ENCODE data around the gene LUZP2. TPM values are rescaled to one million over a fixed set of nuclear protein-coding genes. Genes with fewer than 3 reads are reported as not detected.

Gene LUZP2
- total and polyA plus RNA-seq, 9 of the 15 experiments (the other 6 are each of a cell fraction or from before 2014, with no cell fraction given) = not detected

- TF ChIP-seq RREB1 (CRISPR knock-in tag; IDR thresholded peaks at IDR 0.05) (no peak), CBX2 (IDR thresholded peaks at IDR 0.05; ENCODE audit: insufficient read depth, low read length, poor library complexity, severe bottlenecking) (no peak), RBM14 (IDR thresholded peaks at IDR 0.05; ENCODE audit: borderline replicate concordance, insufficient read depth, low read depth, low read length) (no peak), CAMTA2 (CRISPR knock-in tag; conservative IDR thresholded peaks at IDR 0.05) (no peak), ZFP91 (CRISPR knock-in tag; IDR thresholded peaks at IDR 0.05) (no peak), RBM39 (optimal IDR thresholded peaks at IDR 0.05; ENCODE audit: low read depth, low read length) (no peak), SAFB (IDR thresholded peaks at IDR 0.05; ENCODE audit: borderline replicate concordance, low read depth, low read length) (no peak), MTA3 (IDR thresholded peaks at IDR 0.05; ENCODE audit: borderline replicate concordance) (no peak)
Measured at GRCh38 chr11:24866743-24867142, 369.9 kb downstream of the LUZP2 start (continued).
